HepG2 (cell line): ENCODE measurements around the gene SLC25A5. TPM values are rescaled to one million over a fixed set of nuclear protein-coding genes. Genes with fewer than 3 reads are reported as not detected.

Experiments
- ARID5B ChIP-seq: IDR thresholded peaks from 2 replicates; pipeline ENCODE4 v1.4.0; 2020; ENCODE audit warnings: mild to moderate bottlenecking, missing genetic modification reagents
- CSRNP2 ChIP-seq: sonication (generic); formaldehyde crosslinking; conservative IDR thresholded peaks from 2 replicates; pipeline ENCODE4 v1.8.0; 2022; ENCODE audit warnings: low read depth, missing genetic modification reagents
- DMAP1 ChIP-seq: IDR thresholded peaks from 2 replicates; pipeline ENCODE4 v1.6.1; 2016
- EEA1 ChIP-seq: sonication (generic); formaldehyde crosslinking; IDR thresholded peaks from 2 replicates; pipeline ENCODE4 v1.5.1; 2020; ENCODE audit warnings: mild to moderate bottlenecking, missing genetic modification reagents, borderline replicate concordance
- GLI4 ChIP-seq: sonication (generic); formaldehyde crosslinking; IDR thresholded peaks from 2 replicates; pipeline ENCODE4 v1.5.1; 2020; ENCODE audit warnings: missing genetic modification reagents, mild to moderate bottlenecking, moderate library complexity, borderline replicate concordance
- HNF4G ChIP-seq, 2 experiments: sonication (generic) in 1 of 2; formaldehyde crosslinking in 1 of 2; IDR thresholded peaks; 2 replicates each; pipeline versions ENCODE4 v1.4.0 to v1.6.1; 2011 to 2020; ENCODE audit warnings: borderline replicate concordance in 2 of 2, low read depth in 2 of 2, mild to moderate bottlenecking in 2 of 2, low read length in 1 of 2, missing genetic modification reagents in 1 of 2, moderate library complexity in 1 of 2
- MXI1 ChIP-seq: IDR thresholded peaks from 3 replicates; pipeline ENCODE4 v1.6.1; 2012; ENCODE audit warnings: low read depth, low read length, inconsistent platforms, borderline replicate concordance
- PCBP1 ChIP-seq: fragments of 200-400 bp; formaldehyde crosslinking; IDR thresholded peaks from 2 replicates; pipeline ENCODE4 v1.6.1; 2017; ENCODE audit warnings: mild to moderate bottlenecking, low read depth, low read length, borderline replicate concordance
- PHF5A ChIP-seq: IDR thresholded peaks from one replicate; pipeline ENCODE4 v1.6.1; 2018; ENCODE audit warnings: low read depth, missing genetic modification reagents; ENCODE audit not compliant: unreplicated experiment
- RXRB ChIP-seq: IDR thresholded peaks from 2 replicates; pipeline ENCODE4 v1.6.1; 2016; ENCODE audit warnings: borderline replicate concordance, missing genetic modification reagents, missing compliant biosample characterization
- YEATS4 ChIP-seq: sonication (generic); formaldehyde crosslinking; IDR thresholded peaks from 2 replicates; pipeline ENCODE4 v1.4.0; 2020; ENCODE audit warnings: missing genetic modification reagents, borderline replicate concordance
- ZBTB7A ChIP-seq: sonication (generic); formaldehyde crosslinking; IDR thresholded peaks from 2 replicates; pipeline ENCODE4 v1.8.0; 2022; ENCODE audit warnings: mild to moderate bottlenecking, missing genetic modification reagents
- ZC3H13 ChIP-seq: sonication (generic); formaldehyde crosslinking; IDR thresholded peaks from 2 replicates; pipeline ENCODE4 v1.8.1; 2023; ENCODE audit warnings: mild to moderate bottlenecking, missing genetic modification reagents, moderate library complexity
- ZNF264 ChIP-seq: sonication (generic); formaldehyde crosslinking; IDR thresholded peaks from 2 replicates; pipeline ENCODE4 v1.4.0; 2020; ENCODE audit warnings: missing genetic modification reagents
- ZNF549 ChIP-seq: sonication (generic); formaldehyde crosslinking; IDR thresholded peaks from 2 replicates; pipeline ENCODE4 v1.5.0; 2020; ENCODE audit warnings: missing genetic modification reagents
- polyA plus RNA-seq, 8 experiments: library from polyadenylated mRNA; depleted of rRNA in 3 of 8; stranded (reverse) in 7 of 8; unstranded in 1 of 8; fragments of >200 nt; fragmentation: Illumina TruSeq in 4 of 8; extraction: Trizol in 4 of 8; gene quantifications; 2 replicates each; pipeline versions ENCODE4 v1.2.1 to v1.2.3, GENCODE V29; 2011 to 2016; ENCODE audit warnings: low read depth in 4 of 8, missing spikeins in 1 of 8, mixed read lengths in 1 of 8; ENCODE audit not compliant: insufficient read depth in 1 of 8
- total RNA-seq, 5 experiments: library from RNA; depleted of rRNA; stranded (reverse); fragments of >200 nt; fragmentation: Illumina TruSeq; extraction: Trizol; gene quantifications; 2 replicates each; pipeline ENCODE4 v1.2.3, GENCODE V29; 2016; ENCODE audit warnings: low read depth in 1 of 5
- TF ChIP-seq, protein P1 (sequence below), 2 experiments: sonication (generic) in 1 of 2; formaldehyde crosslinking in 1 of 2; IDR thresholded peaks; 2 replicates each; pipeline versions ENCODE4 v1.5.1 to v1.6.1; 2011 to 2020; ENCODE audit warnings: borderline replicate concordance in 1 of 2, low read depth in 1 of 2, low read length in 1 of 2, mild to moderate bottlenecking in 1 of 2, missing genetic modification reagents in 1 of 2, moderate library complexity in 1 of 2
- TF ChIP-seq, protein P2 (sequence below): sonication (generic); formaldehyde crosslinking; IDR thresholded peaks from 2 replicates; pipeline ENCODE4 v1.5.1; 2020; ENCODE audit warnings: mild to moderate bottlenecking, moderate library complexity, missing genetic modification reagents
- TF ChIP-seq, protein P3 (sequence below): IDR thresholded peaks from 2 replicates; pipeline ENCODE4 v1.6.1; 2016; ENCODE audit warnings: mild to moderate bottlenecking, missing biosample characterization, missing genetic modification reagents

SLC25A5 gene
- total and polyA plus RNA-seq, 2 of the 13 experiments (the other 11 are each of a cell fraction or from before 2014, with no cell fraction given): 300 to 402 TPM

DNA sequence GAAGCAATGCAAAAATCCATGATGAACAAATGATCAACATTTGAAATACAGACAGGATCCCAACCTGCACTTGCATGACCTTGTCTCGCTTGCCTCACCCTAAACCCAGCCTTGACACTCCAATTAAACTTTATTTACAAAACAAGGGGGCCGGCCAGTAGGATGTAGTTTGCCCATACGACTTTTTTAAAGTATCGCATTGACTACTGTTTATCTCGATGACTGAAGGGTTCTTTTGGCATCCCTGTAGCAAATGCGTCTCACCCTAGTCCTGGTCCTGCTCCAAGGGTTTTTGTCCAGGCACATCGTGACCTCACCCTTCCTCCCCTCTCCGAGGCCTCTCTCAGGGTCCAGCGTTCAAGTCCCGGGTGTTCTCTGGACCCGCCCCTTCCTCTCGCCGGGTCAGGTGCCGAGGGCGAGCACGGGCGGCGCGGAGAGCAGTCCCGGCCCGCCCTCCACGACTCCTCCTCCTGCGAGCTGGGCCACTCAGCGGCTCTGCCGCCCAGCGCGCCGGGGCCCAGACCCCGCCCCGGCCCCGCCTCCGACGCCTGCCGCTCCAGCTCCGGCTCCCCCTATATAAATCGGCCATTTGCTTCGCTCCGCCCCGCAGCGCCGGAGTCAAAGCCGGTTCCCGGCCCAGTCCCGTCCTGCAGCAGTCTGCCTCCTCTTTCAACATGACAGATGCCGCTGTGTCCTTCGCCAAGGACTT, at the start of gene SLC25A5 (continued):
- 0 out of 2 replicates have a peak, but pooled peaks have one; percentile 31 for TF ChIP-seq ARID5B (CRISPR knock-in tag)
- TF ChIP-seq ZC3H13 (CRISPR knock-in tag): no peak
- TF ChIP-seq CSRNP2: no peak
- no peak for TF ChIP-seq ZNF549 (CRISPR knock-in tag)
- 0 out of 2 replicates have a peak, but pooled peaks have one; percentile 1 for TF ChIP-seq YEATS4
- TF ChIP-seq PCBP1: no peak
- TF ChIP-seq, protein P1, sequence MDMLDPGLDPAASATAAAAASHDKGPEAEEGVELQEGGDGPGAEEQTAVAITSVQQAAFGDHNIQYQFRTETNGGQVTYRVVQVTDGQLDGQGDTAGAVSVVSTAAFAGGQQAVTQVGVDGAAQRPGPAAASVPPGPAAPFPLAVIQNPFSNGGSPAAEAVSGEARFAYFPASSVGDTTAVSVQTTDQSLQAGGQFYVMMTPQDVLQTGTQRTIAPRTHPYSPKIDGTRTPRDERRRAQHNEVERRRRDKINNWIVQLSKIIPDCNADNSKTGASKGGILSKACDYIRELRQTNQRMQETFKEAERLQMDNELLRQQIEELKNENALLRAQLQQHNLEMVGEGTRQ (IDR thresholded peaks at IDR 0.05; ENCODE audit: low read depth, low read length): no peak
- TF ChIP-seq, protein P1 (CRISPR knock-in tag; IDR thresholded peaks at IDR 0.05; ENCODE audit: borderline replicate concordance): 0 out of 2 replicates have a peak, but pooled peaks have one; percentile 24
- TF ChIP-seq EEA1 (CRISPR knock-in tag): no peak
- TF ChIP-seq MXI1: no peak; the same call in 2 of the 3 replicates
- no peak for TF ChIP-seq HNF4G (IDR thresholded peaks at IDR 0.05; ENCODE audit: borderline replicate concordance, low read depth, low read length)
- TF ChIP-seq HNF4G (CRISPR knock-in tag; IDR thresholded peaks at IDR 0.05; ENCODE audit: borderline replicate concordance, low read depth): no peak
- TF ChIP-seq, protein P2, sequence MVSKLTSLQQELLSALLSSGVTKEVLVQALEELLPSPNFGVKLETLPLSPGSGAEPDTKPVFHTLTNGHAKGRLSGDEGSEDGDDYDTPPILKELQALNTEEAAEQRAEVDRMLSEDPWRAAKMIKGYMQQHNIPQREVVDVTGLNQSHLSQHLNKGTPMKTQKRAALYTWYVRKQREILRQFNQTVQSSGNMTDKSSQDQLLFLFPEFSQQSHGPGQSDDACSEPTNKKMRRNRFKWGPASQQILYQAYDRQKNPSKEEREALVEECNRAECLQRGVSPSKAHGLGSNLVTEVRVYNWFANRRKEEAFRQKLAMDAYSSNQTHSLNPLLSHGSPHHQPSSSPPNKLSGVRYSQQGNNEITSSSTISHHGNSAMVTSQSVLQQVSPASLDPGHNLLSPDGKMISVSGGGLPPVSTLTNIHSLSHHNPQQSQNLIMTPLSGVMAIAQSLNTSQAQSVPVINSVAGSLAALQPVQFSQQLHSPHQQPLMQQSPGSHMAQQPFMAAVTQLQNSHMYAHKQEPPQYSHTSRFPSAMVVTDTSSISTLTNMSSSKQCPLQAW (CRISPR knock-in tag): no peak
- 0 out of 2 replicates have a peak, but pooled peaks have one; percentile 12 for TF ChIP-seq RXRB (CRISPR knock-in tag)
- TF ChIP-seq PHF5A (CRISPR knock-in tag): no peak
- no peak for TF ChIP-seq ZNF264 (CRISPR knock-in tag)
- TF ChIP-seq GLI4: no peak
- TF ChIP-seq, protein P3, sequence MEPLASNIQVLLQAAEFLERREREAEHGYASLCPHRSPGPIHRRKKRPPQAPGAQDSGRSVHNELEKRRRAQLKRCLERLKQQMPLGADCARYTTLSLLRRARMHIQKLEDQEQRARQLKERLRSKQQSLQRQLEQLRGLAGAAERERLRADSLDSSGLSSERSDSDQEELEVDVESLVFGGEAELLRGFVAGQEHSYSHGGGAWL (CRISPR knock-in tag): no peak
- 0 out of 2 replicates have a peak, but pooled peaks have one; percentile 42 for TF ChIP-seq DMAP1 (CRISPR knock-in tag)
- no peak for TF ChIP-seq ZBTB7A (CRISPR knock-in tag)
